Activated naive CD4-positive, alpha-beta T cell treated with anti-CD3 and anti-CD28 coated beads, Interleukin-2, amount 10 ng/mL, durations not matched to agents 5 hours and 36 hours (primary cell): Measurements from ENCODE around the gene KIN. TPM values are rescaled to one million over a fixed set of nuclear protein-coding genes. Genes with fewer than 3 reads are reported as not detected.

Source experiments
- total RNA-seq, 2 experiments: library from RNA; stranded (reverse); gene quantifications; one replicate each; pipeline ENCODE4 v1.2.3, GENCODE V29; 2021

Gene KIN
- total RNA-seq, result 10 to 100 TPM; 11.2 to 11.7 TPM

GRCh38 chr10:7787857-7788638 lies at the start of gene KIN, which contains the start of gene ATP5F1C:
KIN (minus strand) TSS chr10:7787993; CDS start chr10:7787933, 60 bp downstream.
ATP5F1C (plus strand) TSS chr10:7788177; CDS start chr10:7788208, 31 bp downstream.

GRCh38 chr10:7818295-7819120 lies 30.7 kb upstream of the KIN start, which contains the start of gene TAF3:
TAF3 (plus strand) TSS chr10:7818505; CDS start chr10:7818710, 205 bp downstream.

GRCh38 chr10:7703140-7703539 lies 84.7 kb downstream of the KIN start, which contains the start of gene ITIH2:
ITIH2 (plus strand) TSS chr10:7703316; CDS start chr10:7703435, 119 bp downstream.

Other genes starting within 250 kb of the KIN start
- gene ITIH5, start 121.0 kb downstream of the KIN start, total RNA-seq, result not detected
- gene ITIH2, start 84.7 kb downstream of the KIN start, total RNA-seq, result not detected
- gene ATP5F1C, start 184 bp upstream of the KIN start, total RNA-seq, result 100 to 1,000 TPM; 241 to 248 TPM
- gene TAF3, start 30.5 kb upstream of the KIN start, total RNA-seq, result 10 to 100 TPM; 12.7 to 13.4 TPM